Fibroblast of villous mesenchyme (primary cell): Measurements from ENCODE around the gene TTLL11. TPM values are rescaled to one million over a fixed set of nuclear protein-coding genes. Genes with fewer than 3 reads are reported as not detected.

ENCODE experiments used
- DNase-seq: peaks from one replicate; pipeline ENCODE4 v3.0.0-alpha.2; 2010; ENCODE audit warnings: low read depth
- H3K4me3 ChIP-seq: 2 replicates; pipeline ENCODE4 v1.5.1; 2011; ENCODE audit warnings: low read depth, mild to moderate bottlenecking, low read length
- CTCF ChIP-seq: IDR thresholded peaks from 2 replicates; pipeline ENCODE4 v1.5.1; 2012; ENCODE audit warnings: low read depth, mild to moderate bottlenecking, low read length; ENCODE audit not compliant: insufficient read depth
- total RNA-seq: library from RNA; depleted of rRNA; stranded (reverse); fragments of >200 nt; gene quantifications from 2 replicates; pipeline ENCODE4 v1.2.3, GENCODE V29; 2012

TTLL11 gene
- total RNA-seq, 1 donor: 4.3 TPM

- H3K4me3 ChIP-seq: no peak overlapping the region
- no peak for TF ChIP-seq CTCF
- DNase-seq: no peak
Measured at GRCh38 chr9:121840838-121841760, 252.0 kb downstream of the TTLL11 start.

GRCh38 chr9:121839726-121840500 is 253.2 kb downstream of the TTLL11 start:
- TF ChIP-seq CTCF: no peak
- DNase-seq: no peak
- no peak overlapping the region for H3K4me3 ChIP-seq

GRCh38 chr9:121838746-121839669 is 254.1 kb downstream of the TTLL11 start:
- no peak for TF ChIP-seq CTCF
- H3K4me3 ChIP-seq: no peak overlapping the region
- no peak for DNase-seq

GRCh38 chr9:121837113-121837961 is 255.8 kb downstream of the TTLL11 start:
- no peak for TF ChIP-seq CTCF
- H3K4me3 ChIP-seq: no peak overlapping the region
- peak; percentile 69 for DNase-seq

- no peak for DNase-seq
- H3K4me3 ChIP-seq: no peak overlapping the region
- no peak for TF ChIP-seq CTCF
Measured at GRCh38 chr9:121836366-121836885, 256.7 kb downstream of the TTLL11 start.
